Transverse colon (tissue), 4 donors: ENCODE results near the gene GOT1. TPM values are rescaled to one million over a fixed set of nuclear protein-coding genes. Genes with fewer than 3 reads are reported as not detected.

Source experiments
- DNase-seq: peaks from one replicate; pipeline ENCODE4 v3.0.0-alpha.2; 2019
- H3K27ac ChIP-seq, 4 donors: fragments of 200-600 bp; sonication (generic); 2 replicates each; pipeline ENCODE4 v1.5.1; 2016 to 2018; ENCODE audit warnings: inconsistent platforms in 4 of 4
- H3K27me3 ChIP-seq: fragments of 200-600 bp; sonication (generic); 2 replicates; pipeline ENCODE4 v1.5.1; 2017; ENCODE audit warnings: inconsistent platforms
- H3K36me3 ChIP-seq, 4 donors: fragments of 200-600 bp; sonication (generic); 2 replicates each; pipeline ENCODE4 v1.5.1; 2017 to 2019; ENCODE audit warnings: inconsistent platforms in 4 of 4
- H3K4me1 ChIP-seq, 4 donors: fragments of 200-600 bp; sonication (generic); 2 replicates each; pipeline ENCODE4 v1.5.1; 2017 to 2020; ENCODE audit warnings: inconsistent platforms in 4 of 4
- H3K4me3 ChIP-seq, 4 donors: fragments of 200-600 bp; sonication (generic); 1 replicate in 1 of 4; 2 replicates in 3 of 4; pipeline versions ENCODE4 v1.5.1 to v1.6.1; 2017 to 2019; ENCODE audit warnings: inconsistent platforms in 4 of 4
- H3K9me3 ChIP-seq, 2 donors: fragments of 200-600 bp; sonication (generic); 2 replicates each; pipeline ENCODE4 v1.5.1; 2017 to 2019; ENCODE audit warnings: inconsistent platforms in 2 of 2
- CTCF ChIP-seq, 5 experiments: fragments of 200-600 bp in 3 of 5; fragments of 450-650 bp in 2 of 5; sonication (generic) in 3 of 5; IDR thresholded peaks; 1 replicate in 2 of 5; 2 replicates in 3 of 5; pipeline ENCODE4 v1.5.1; 2016 to 2017; ENCODE audit warnings: antibody characterized with exemption in 5 of 5, inconsistent platforms in 3 of 5, mild to moderate bottlenecking in 2 of 5, moderate library complexity in 1 of 5
- EP300 ChIP-seq: sonication (generic); formaldehyde crosslinking; IDR thresholded peaks from one replicate; pipeline ENCODE4 v1.6.1; 2017; ENCODE audit warnings: antibody characterized with exemption, low read depth
- POLR2A ChIP-seq: fragments of 450-650 bp; IDR thresholded peaks from one replicate; pipeline ENCODE4 v1.6.1; 2016; ENCODE audit warnings: antibody characterized with exemption, mild to moderate bottlenecking, moderate library complexity
- POLR2AphosphoS5 ChIP-seq, 3 donors: sonication (generic); formaldehyde crosslinking; IDR thresholded peaks; one replicate each; pipeline ENCODE4 v1.6.1; 2016; ENCODE audit warnings: antibody characterized with exemption in 3 of 3
- WGBS, 2 donors: methylation state at CpG; one replicate each; pipeline ENCODE4 v1.1.5; 2018; ENCODE audit warnings: low coverage in 1 of 2; 5-methylcytosine and 5-hydroxymethylcytosine counted together
- in situ Hi-C, 4 donors: fragments of 200-750 bp; cut with MboI; loops; one replicate each; pipeline versions ENCODE4 v1.15.0 to v1.15.1; 2017; ENCODE audit warnings: low sequenced_read_pairs in 3 of 4, low pct_ligation_motif_present in 1 of 4, low pct_unique_long_range_greater_than_20kb in 1 of 4
- intact Hi-C: fragments of 100-400 bp; cut with DNase I; formaldehyde crosslinking; loops from one replicate; pipeline ENCODE4 v1.15.1; 2023; ENCODE audit warnings: low total_unique reads
- total RNA-seq, 4 donors: library from RNA; depleted of rRNA; stranded (reverse); fragments of >200 nt; gene quantifications; one replicate each; pipeline ENCODE4 v1.1.0, GENCODE V29; 2016

GOT1 gene
- total RNA-seq, 4 donors from 2014 or later = 54.5 to 94.3 (median 82.3) TPM

- no peak for DNase-seq
- Histone ChIP-seq H3K4me1 (no peaks in the 10 kb centered on the region), H3K36me3 (no peaks in the 10 kb centered on the region), H3K9me3 (no peaks in the 10 kb centered on the region), H3K4me3 (no peak overlapping the region), H3K27me3 (peaks cover 2% of the 10 kb centered on the region), H3K27ac (no peak overlapping the region)
- in situ Hi-C loops = no loop called here
- TF ChIP-seq POLR2AphosphoS5 (IDR thresholded peaks at IDR 0.05) = no peak
- no peak for TF ChIP-seq CTCF (IDR thresholded peaks at IDR 0.05)
- no peak for TF ChIP-seq EP300
- TF ChIP-seq POLR2A = no peak
- intact Hi-C loops = no loop called here
- WGBS, 2 donors = 82 to 84% methylated on average over 3 of the region's 3 CpGs
Observed at GRCh38 chr10:99369551-99369950, 60.9 kb downstream of the GOT1 start.

- Histone ChIP-seq H3K36me3 (no peaks in the 10 kb centered on the region), H3K4me1 (no peaks in the 10 kb centered on the region), H3K27ac (no peak overlapping the region), H3K27me3 (peaks cover 2% of the 10 kb centered on the region), H3K9me3 (no peaks in the 10 kb centered on the region), H3K4me3 (no peak overlapping the region)
- 74 to 83% methylated on average over 4 to 5 of the region's 5 CpGs for WGBS, 2 donors
- TF ChIP-seq POLR2A (no peak), CTCF (IDR thresholded peaks at IDR 0.05) (no peak)
- DNase-seq = no peak
- in situ Hi-C loops (no loop called here), intact Hi-C loops (no loop called here)
Observed at GRCh38 chr10:99369126-99369525, 61.3 kb downstream of the GOT1 start.

- no peak overlapping the region for H3K4me3 ChIP-seq
- DNase-seq = no peak
- intact Hi-C loops (no loop called here), in situ Hi-C loops (no loop called here)
- no peaks in the 10 kb centered on the region for H3K9me3 ChIP-seq
- H3K27ac ChIP-seq = no peak overlapping the region
- no peak for TF ChIP-seq EP300
- no peak for TF ChIP-seq POLR2A
- no peak for TF ChIP-seq CTCF (IDR thresholded peaks at IDR 0.05)
- TF ChIP-seq POLR2AphosphoS5 (IDR thresholded peaks at IDR 0.05) = no peak
- no peaks in the 10 kb centered on the region for H3K4me1 ChIP-seq
- peaks cover 2% of the 10 kb centered on the region for H3K27me3 ChIP-seq
- no peaks in the 10 kb centered on the region for H3K36me3 ChIP-seq
- 67 to 83% methylated on average over 1 of the region's 1 CpG for WGBS, 2 donors
Observed at GRCh38 chr10:99368646-99369045, 61.8 kb downstream of the GOT1 start.

GRCh38 chr10:99366666-99367065 is 63.8 kb downstream of the GOT1 start:
- DNase-seq = no peak
- H3K9me3 ChIP-seq = no peaks in the 10 kb centered on the region
- no peak overlapping the region for H3K4me3 ChIP-seq
- peaks cover 2% of the 10 kb centered on the region for H3K27me3 ChIP-seq
- in situ Hi-C loops = no loop called here
- no peaks in the 10 kb centered on the region for H3K36me3 ChIP-seq
- no peaks in the 10 kb centered on the region for H3K4me1 ChIP-seq
- H3K27ac ChIP-seq = no peak overlapping the region
- 60 to 80% methylated on average over 1 to 2 of the region's 2 CpGs for WGBS, 2 donors
- TF ChIP-seq POLR2AphosphoS5 (IDR thresholded peaks at IDR 0.05) (no peak), CTCF (IDR thresholded peaks at IDR 0.05) (no peak), POLR2A (no peak), EP300 (no peak)
- intact Hi-C loops = no loop called here
